Measurements from ENCODE around the gene KCND2. TPM values are rescaled to one million over a fixed set of nuclear protein-coding genes. Genes with fewer than 3 reads are reported as not detected.
"Not testable (repeated sequence)": the region's sequence is repeated elsewhere in the genome, so short reads cannot be mapped to it uniquely, and the experiment has no call there.

Gene KCND2
- total RNA-seq, 1 donor, result 17.3 TPM

GRCh38 chr7:120539321-120539720 lies 266.3 kb downstream of the KCND2 start:
- no peak overlapping the region for H3K4me3 ChIP-seq (ENCODE audit: low read depth, low read length)
- DNase-seq (ENCODE audit: low read depth), result no peak
- no peak for TF ChIP-seq CTCF (IDR thresholded peaks at IDR 0.05; ENCODE audit: insufficient read depth, low read depth, low read length)

GRCh38 chr7:120547605-120548004 lies 274.6 kb downstream of the KCND2 start:
- no peak for DNase-seq (ENCODE audit: low read depth)
- TF ChIP-seq CTCF (IDR thresholded peaks at IDR 0.05; ENCODE audit: insufficient read depth, low read depth, low read length), result no peak
- H3K4me3 ChIP-seq (ENCODE audit: low read depth, low read length), result no peak overlapping the region

GRCh38 chr7:120550494-120551048 lies 277.6 kb downstream of the KCND2 start:
- H3K4me3 ChIP-seq (ENCODE audit: low read depth, low read length), result no peak overlapping the region
- DNase-seq (ENCODE audit: low read depth), result peak; percentile 53
- TF ChIP-seq CTCF (IDR thresholded peaks at IDR 0.05; ENCODE audit: insufficient read depth, low read depth, low read length), result no peak

GRCh38 chr7:120553491-120553890 lies 280.5 kb downstream of the KCND2 start:
- H3K4me3 ChIP-seq (ENCODE audit: low read depth, low read length), result no peak overlapping the region
- no peak for DNase-seq (ENCODE audit: low read depth)
- no peak for TF ChIP-seq CTCF (IDR thresholded peaks at IDR 0.05; ENCODE audit: insufficient read depth, low read depth, low read length)

- no peak overlapping the region for H3K4me3 ChIP-seq (ENCODE audit: low read depth, low read length)
- peak; percentile 66 for DNase-seq (ENCODE audit: low read depth)
- peak; percentile 75 for TF ChIP-seq CTCF (IDR thresholded peaks at IDR 0.05; ENCODE audit: insufficient read depth, low read depth, low read length)
Observed at GRCh38 chr7:120554960-120555571, 282.1 kb downstream of the KCND2 start.

- TF ChIP-seq CTCF (IDR thresholded peaks at IDR 0.05; ENCODE audit: insufficient read depth, low read depth, low read length), result no peak
- DNase-seq (ENCODE audit: low read depth), result no peak
- no peak overlapping the region for H3K4me3 ChIP-seq (ENCODE audit: low read depth, low read length)
Observed at GRCh38 chr7:120564145-120564544, 291.2 kb downstream of the KCND2 start.

- no peak for TF ChIP-seq CTCF (IDR thresholded peaks at IDR 0.05; ENCODE audit: insufficient read depth, low read depth, low read length)
- H3K4me3 ChIP-seq (ENCODE audit: low read depth, low read length), result no peak overlapping the region
- peak; percentile 31 for DNase-seq (ENCODE audit: low read depth)
Observed at GRCh38 chr7:120567204-120567603, 294.2 kb downstream of the KCND2 start.

GRCh38 chr7:120578657-120579056 lies 305.7 kb downstream of the KCND2 start:
- DNase-seq (ENCODE audit: low read depth), result not testable (repeated sequence)

More at GRCh38 chr7:120578657-120579056, 305.7 kb downstream of the KCND2 start:
- H3K4me3 ChIP-seq (ENCODE audit: low read depth, low read length), result not testable (repeated sequence)

Measured in fibroblast of villous mesenchyme (primary cell).